ENCODE results near the gene KIF3B. TPM values are rescaled to one million over a fixed set of nuclear protein-coding genes. Genes with fewer than 3 reads are reported as not detected.
"Not testable (repeated sequence)": the region's sequence is repeated elsewhere in the genome, so short reads cannot be mapped to it uniquely, and the experiment has no call there.

KIF3B gene
- total RNA-seq, 4 donors from 2014 or later: 8.5 to 14.1 (median 11.4) TPM

- TF ChIP-seq, protein P1, sequence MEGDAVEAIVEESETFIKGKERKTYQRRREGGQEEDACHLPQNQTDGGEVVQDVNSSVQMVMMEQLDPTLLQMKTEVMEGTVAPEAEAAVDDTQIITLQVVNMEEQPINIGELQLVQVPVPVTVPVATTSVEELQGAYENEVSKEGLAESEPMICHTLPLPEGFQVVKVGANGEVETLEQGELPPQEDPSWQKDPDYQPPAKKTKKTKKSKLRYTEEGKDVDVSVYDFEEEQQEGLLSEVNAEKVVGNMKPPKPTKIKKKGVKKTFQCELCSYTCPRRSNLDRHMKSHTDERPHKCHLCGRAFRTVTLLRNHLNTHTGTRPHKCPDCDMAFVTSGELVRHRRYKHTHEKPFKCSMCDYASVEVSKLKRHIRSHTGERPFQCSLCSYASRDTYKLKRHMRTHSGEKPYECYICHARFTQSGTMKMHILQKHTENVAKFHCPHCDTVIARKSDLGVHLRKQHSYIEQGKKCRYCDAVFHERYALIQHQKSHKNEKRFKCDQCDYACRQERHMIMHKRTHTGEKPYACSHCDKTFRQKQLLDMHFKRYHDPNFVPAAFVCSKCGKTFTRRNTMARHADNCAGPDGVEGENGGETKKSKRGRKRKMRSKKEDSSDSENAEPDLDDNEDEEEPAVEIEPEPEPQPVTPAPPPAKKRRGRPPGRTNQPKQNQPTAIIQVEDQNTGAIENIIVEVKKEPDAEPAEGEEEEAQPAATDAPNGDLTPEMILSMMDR (IDR thresholded peaks at IDR 0.05): no peak
- TF ChIP-seq POLR2A (IDR thresholded peaks at IDR 0.05): no peak
- intact Hi-C loops (cut with DNase I): no loop called here
- Histone ChIP-seq H3K4me1 (no peaks in the 10 kb centered on the region), H3K27ac (no peak overlapping the region), H3K4me3 (no peak overlapping the region), H3K36me3 (peaks cover 0 to 64% (median 0%) of the 10 kb centered on the region in 3 donors), H3K9me3 (no peaks in the 10 kb centered on the region), H3K27me3 (no peaks in the 10 kb centered on the region)
- WGBS, 2 donors: 78 to 90% methylated on average over 3 of the region's 7 CpGs
- DNase-seq: no peak
Measured at GRCh38 chr20:32316667-32317066, 39.2 kb downstream of the KIF3B start.

GRCh38 chr20:32319100-32319499 lies 41.6 kb downstream of the KIF3B start:
- H3K27me3 ChIP-seq: no peaks in the 10 kb centered on the region
- H3K36me3 ChIP-seq: peaks cover 0 to 47% (median 0%) of the 10 kb centered on the region in 3 donors
- no peak for DNase-seq
- H3K9me3 ChIP-seq: no peaks in the 10 kb centered on the region
- intact Hi-C loops (cut with DNase I): no loop called here
- 64 to 84% methylated on average over 6 of the region's 6 CpGs for WGBS, 2 donors
- H3K4me1 ChIP-seq: no peaks in the 10 kb centered on the region
- no peak overlapping the region for H3K4me3 ChIP-seq
- no peak for TF ChIP-seq POLR2A (IDR thresholded peaks at IDR 0.05)
- TF ChIP-seq, protein P1 (IDR thresholded peaks at IDR 0.05): no peak
- no peak overlapping the region for H3K27ac ChIP-seq

DNA sequence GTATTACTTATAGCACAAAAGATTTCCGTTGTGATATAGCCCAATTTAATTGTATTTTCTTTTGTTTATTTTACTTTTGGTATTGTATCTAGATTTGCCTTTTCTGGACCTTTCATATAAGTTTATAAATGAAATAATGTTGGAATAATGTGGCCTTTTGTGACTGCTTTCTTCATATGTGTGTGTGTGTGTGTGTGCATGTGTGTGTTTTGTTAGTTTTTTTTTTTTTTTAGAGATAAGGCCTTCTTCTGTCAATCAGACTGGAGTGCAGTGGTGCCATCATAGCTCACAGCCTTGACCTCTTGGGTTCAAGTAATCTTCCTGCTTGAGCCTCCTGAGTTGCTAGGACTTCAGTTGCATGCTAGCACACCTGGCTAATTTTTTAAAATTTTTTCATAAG lies 42.9 kb downstream of the KIF3B start:
- no peaks in the 10 kb centered on the region for H3K27me3 ChIP-seq
- H3K9me3 ChIP-seq: no peaks in the 10 kb centered on the region
- intact Hi-C loops (cut with DNase I): no loop called here
- 80 to 88% methylated on average over 1 of the region's 1 CpG for WGBS, 2 donors
- DNase-seq: no peak
- H3K4me1 ChIP-seq: no peaks in the 10 kb centered on the region
- TF ChIP-seq, protein P1 (IDR thresholded peaks at IDR 0.05): no peak
- peaks cover 0 to 40% (median 0%) of the 10 kb centered on the region in 3 donors for H3K36me3 ChIP-seq
- H3K4me3 ChIP-seq: no peak overlapping the region
- no peak overlapping the region for H3K27ac ChIP-seq

DNA sequence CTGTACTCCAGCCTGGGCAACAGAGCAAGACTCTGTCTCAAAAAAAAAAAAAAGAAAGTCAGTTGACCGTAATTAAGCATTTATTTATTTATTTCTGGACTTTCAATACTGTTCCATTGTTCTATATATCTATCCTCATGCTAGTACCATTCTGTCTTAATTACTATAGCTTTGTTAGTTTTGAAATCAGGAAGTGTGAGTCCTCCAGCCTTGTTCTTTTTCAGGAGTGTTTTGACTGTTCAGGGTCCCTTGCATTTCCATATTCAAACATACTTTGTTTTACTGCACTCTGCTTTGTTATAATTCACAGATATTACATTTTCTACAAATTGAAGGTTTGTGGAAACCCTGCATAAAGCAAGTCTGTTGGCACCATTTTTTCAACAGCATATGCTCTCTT lies 43.9 kb downstream of the KIF3B start:
- 76 to 95% methylated on average over 1 of the region's 1 CpG for WGBS, 2 donors
- TF ChIP-seq POLR2A (IDR thresholded peaks at IDR 0.05): no peak
- TF ChIP-seq, protein P1 (IDR thresholded peaks at IDR 0.05): no peak

DNA sequence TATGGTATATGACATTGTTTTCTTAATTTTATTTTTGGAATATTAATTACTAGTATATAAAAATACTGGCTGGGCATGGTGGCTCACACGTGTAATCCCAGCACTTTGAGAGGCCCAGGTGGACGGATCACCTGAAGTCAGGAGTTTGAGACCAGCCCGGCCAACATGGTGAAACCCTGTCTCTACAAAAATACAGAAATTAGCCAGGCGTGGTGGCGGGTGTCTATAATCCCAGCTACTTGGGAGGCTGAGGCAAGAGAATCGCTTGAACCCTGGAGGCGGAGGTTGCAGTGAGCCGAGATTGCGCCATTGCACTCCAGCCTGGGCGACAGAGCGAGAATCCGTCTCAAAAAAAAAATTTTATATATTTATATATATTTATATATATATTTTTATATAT lies 44.8 kb downstream of the KIF3B start:
- peaks cover 0 to 31% (median 0%) of the 10 kb centered on the region in 3 donors for H3K36me3 ChIP-seq
- H3K9me3 ChIP-seq; H3K27me3 ChIP-seq; intact Hi-C loops (cut with DNase I); DNase-seq; H3K4me1 ChIP-seq; H3K4me3 ChIP-seq; H3K27ac ChIP-seq: not testable (repeated sequence)
- WGBS, 2 donors: 94 to 96% methylated on average over 11 to 12 of the region's 12 CpGs

More for the DNA sequence above, 43.9 kb downstream of the KIF3B start:
- no peaks in the 10 kb centered on the region for H3K4me1 ChIP-seq
- DNase-seq: no peak
- H3K9me3 ChIP-seq: no peaks in the 10 kb centered on the region
- H3K36me3 ChIP-seq: peaks cover 0 to 31% (median 0%) of the 10 kb centered on the region in 3 donors
- no peaks in the 10 kb centered on the region for H3K27me3 ChIP-seq
- no peak overlapping the region for H3K27ac ChIP-seq
- no peak overlapping the region for H3K4me3 ChIP-seq
- intact Hi-C loops (cut with DNase I): no loop called here

GRCh38 chr20:32323761-32324160 lies 46.3 kb downstream of the KIF3B start:
- intact Hi-C loops (cut with DNase I); H3K4me3 ChIP-seq; H3K4me1 ChIP-seq; H3K27me3 ChIP-seq; DNase-seq; H3K9me3 ChIP-seq; H3K27ac ChIP-seq: not testable (repeated sequence)
- 94 to 98% methylated on average over 4 to 5 of the region's 5 CpGs for WGBS, 2 donors
- H3K36me3 ChIP-seq: peaks cover 0 to 31% (median 0%) of the 10 kb centered on the region in 3 donors
